Stomach (tissue), 4 donors: ENCODE measurements around the gene PAOX.

ENCODE experiments used
- POLR2A ChIP-seq, 4 donors: fragments of 450-650 bp; IDR thresholded peaks; one replicate each; pipeline ENCODE4 v1.6.1; 2016; ENCODE audit warnings: antibody characterized with exemption in 4 of 4, control low read depth in 2 of 4, mild to moderate bottlenecking in 1 of 4, moderate library complexity in 1 of 4
- POLR2AphosphoS5 ChIP-seq, 3 donors: sonication (generic); formaldehyde crosslinking; IDR thresholded peaks; one replicate each; pipeline ENCODE4 v1.6.1; 2016; ENCODE audit warnings: antibody characterized with exemption in 3 of 3
- TF ChIP-seq, protein P1 (sequence below), 7 experiments: fragments of 450-650 bp in 4 of 7; fragments of 200-600 bp in 3 of 7; sonication (generic) in 3 of 7; IDR thresholded peaks; one replicate each; pipeline ENCODE4 v1.5.1; 2016 to 2019; ENCODE audit warnings: antibody characterized with exemption in 7 of 7, control low read depth in 2 of 7, mild to moderate bottlenecking in 1 of 7

GRCh38 chr10:133353988-133354605, 25.0 kb upstream of the PAOX start:
- TF ChIP-seq, protein P1, sequence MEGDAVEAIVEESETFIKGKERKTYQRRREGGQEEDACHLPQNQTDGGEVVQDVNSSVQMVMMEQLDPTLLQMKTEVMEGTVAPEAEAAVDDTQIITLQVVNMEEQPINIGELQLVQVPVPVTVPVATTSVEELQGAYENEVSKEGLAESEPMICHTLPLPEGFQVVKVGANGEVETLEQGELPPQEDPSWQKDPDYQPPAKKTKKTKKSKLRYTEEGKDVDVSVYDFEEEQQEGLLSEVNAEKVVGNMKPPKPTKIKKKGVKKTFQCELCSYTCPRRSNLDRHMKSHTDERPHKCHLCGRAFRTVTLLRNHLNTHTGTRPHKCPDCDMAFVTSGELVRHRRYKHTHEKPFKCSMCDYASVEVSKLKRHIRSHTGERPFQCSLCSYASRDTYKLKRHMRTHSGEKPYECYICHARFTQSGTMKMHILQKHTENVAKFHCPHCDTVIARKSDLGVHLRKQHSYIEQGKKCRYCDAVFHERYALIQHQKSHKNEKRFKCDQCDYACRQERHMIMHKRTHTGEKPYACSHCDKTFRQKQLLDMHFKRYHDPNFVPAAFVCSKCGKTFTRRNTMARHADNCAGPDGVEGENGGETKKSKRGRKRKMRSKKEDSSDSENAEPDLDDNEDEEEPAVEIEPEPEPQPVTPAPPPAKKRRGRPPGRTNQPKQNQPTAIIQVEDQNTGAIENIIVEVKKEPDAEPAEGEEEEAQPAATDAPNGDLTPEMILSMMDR (IDR thresholded peaks at IDR 0.05) = no peak
- TF ChIP-seq POLR2AphosphoS5 (IDR thresholded peaks at IDR 0.05) (no peak), POLR2A (IDR thresholded peaks at IDR 0.05) (no peak)
